ENCODE measurements around the gene FADS2. TPM values are rescaled to one million over a fixed set of nuclear protein-coding genes. Genes with fewer than 3 reads are reported as not detected.

Gene FADS2
- total and polyA plus RNA-seq, 9 of the 15 experiments (the other 6 are each of a cell fraction or from before 2014, with no cell fraction given): 2.9 to 42.8 (median 16.2) TPM

DNA sequence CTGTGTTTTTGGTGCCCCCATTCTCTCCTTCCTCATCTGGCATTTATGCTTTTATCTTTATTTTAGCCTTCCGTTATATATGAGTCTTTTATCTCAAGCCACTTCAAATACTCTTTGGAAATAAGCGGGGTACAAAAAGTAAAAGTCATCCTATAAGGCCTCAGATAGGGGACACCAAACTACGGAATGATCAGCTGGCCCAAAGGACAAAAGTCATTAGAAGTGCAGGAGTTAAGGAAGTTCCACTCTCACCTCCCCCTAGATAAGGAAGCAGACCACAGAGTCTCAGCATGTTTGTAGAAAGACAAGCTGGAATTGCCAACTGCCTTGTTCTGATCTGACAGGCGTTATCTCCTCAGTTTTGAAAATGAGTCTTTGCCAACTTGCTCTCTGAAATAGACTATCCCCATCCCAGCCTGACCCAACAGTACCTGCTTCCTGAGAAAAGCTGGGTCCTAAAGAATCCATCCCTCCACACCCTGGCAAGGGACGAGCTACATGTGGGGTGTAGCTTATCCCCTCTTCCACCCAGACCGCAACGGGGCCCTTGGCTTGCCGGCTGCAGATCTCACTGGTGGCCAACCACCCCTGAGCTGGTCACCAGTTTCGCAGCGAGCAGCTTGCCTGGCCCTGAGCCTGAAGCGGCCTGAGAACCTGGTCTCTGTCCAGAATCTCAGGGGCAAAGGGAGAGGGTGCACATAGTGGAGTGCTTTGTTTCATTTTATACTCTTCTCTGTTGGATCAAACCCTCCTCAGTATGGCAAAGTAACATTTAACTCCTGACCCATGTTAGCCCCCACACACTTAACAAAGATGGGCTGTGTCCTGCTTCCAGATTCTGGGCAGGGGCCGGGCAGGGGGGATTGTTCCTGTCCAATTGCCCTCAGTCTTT is 13.8 kb downstream of the FADS2 start (continued):
- TF ChIP-seq, protein P1, sequence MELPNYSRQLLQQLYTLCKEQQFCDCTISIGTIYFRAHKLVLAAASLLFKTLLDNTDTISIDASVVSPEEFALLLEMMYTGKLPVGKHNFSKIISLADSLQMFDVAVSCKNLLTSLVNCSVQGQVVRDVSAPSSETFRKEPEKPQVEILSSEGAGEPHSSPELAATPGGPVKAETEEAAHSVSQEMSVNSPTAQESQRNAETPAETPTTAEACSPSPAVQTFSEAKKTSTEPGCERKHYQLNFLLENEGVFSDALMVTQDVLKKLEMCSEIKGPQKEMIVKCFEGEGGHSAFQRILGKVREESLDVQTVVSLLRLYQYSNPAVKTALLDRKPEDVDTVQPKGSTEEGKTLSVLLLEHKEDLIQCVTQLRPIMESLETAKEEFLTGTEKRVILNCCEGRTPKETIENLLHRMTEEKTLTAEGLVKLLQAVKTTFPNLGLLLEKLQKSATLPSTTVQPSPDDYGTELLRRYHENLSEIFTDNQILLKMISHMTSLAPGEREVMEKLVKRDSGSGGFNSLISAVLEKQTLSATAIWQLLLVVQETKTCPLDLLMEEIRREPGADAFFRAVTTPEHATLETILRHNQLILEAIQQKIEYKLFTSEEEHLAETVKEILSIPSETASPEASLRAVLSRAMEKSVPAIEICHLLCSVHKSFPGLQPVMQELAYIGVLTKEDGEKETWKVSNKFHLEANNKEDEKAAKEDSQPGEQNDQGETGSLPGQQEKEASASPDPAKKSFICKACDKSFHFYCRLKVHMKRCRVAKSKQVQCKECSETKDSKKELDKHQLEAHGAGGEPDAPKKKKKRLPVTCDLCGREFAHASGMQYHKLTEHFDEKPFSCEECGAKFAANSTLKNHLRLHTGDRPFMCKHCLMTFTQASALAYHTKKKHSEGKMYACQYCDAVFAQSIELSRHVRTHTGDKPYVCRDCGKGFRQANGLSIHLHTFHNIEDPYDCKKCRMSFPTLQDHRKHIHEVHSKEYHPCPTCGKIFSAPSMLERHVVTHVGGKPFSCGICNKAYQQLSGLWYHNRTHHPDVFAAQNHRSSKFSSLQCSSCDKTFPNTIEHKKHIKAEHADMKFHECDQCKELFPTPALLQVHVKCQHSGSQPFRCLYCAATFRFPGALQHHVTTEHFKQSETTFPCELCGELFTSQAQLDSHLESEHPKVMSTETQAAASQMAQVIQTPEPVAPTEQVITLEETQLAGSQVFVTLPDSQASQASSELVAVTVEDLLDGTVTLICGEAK (IDR thresholded peaks at IDR 0.05): no peak
- TF ChIP-seq, protein P1 (CRISPR knock-in tag; IDR thresholded peaks at IDR 0.05): no peak
- TF ChIP-seq, protein P2, sequence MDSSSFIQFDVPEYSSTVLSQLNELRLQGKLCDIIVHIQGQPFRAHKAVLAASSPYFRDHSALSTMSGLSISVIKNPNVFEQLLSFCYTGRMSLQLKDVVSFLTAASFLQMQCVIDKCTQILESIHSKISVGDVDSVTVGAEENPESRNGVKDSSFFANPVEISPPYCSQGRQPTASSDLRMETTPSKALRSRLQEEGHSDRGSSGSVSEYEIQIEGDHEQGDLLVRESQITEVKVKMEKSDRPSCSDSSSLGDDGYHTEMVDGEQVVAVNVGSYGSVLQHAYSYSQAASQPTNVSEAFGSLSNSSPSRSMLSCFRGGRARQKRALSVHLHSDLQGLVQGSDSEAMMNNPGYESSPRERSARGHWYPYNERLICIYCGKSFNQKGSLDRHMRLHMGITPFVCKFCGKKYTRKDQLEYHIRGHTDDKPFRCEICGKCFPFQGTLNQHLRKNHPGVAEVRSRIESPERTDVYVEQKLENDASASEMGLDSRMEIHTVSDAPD (CRISPR knock-in tag; IDR thresholded peaks at IDR 0.05): no peak
- TF ChIP-seq, protein P3, sequence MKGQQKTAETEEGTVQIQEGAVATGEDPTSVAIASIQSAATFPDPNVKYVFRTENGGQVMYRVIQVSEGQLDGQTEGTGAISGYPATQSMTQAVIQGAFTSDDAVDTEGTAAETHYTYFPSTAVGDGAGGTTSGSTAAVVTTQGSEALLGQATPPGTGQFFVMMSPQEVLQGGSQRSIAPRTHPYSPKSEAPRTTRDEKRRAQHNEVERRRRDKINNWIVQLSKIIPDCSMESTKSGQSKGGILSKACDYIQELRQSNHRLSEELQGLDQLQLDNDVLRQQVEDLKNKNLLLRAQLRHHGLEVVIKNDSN (CRISPR knock-in tag; IDR thresholded peaks at IDR 0.05): no peak
- no peak for TF ChIP-seq ILK (tag; IDR thresholded peaks at IDR 0.05; ENCODE audit: borderline replicate concordance, low read depth)
- TF ChIP-seq ZNF212 (CRISPR knock-in tag; IDR thresholded peaks at IDR 0.05): no peak
- no peak for TF ChIP-seq PRMT5 (CRISPR knock-in tag; IDR thresholded peaks at IDR 0.05)
- no peak for TF ChIP-seq CREBBP (IDR thresholded peaks at IDR 0.05; ENCODE audit: low read depth, low read length)
- TF ChIP-seq, protein P4, sequence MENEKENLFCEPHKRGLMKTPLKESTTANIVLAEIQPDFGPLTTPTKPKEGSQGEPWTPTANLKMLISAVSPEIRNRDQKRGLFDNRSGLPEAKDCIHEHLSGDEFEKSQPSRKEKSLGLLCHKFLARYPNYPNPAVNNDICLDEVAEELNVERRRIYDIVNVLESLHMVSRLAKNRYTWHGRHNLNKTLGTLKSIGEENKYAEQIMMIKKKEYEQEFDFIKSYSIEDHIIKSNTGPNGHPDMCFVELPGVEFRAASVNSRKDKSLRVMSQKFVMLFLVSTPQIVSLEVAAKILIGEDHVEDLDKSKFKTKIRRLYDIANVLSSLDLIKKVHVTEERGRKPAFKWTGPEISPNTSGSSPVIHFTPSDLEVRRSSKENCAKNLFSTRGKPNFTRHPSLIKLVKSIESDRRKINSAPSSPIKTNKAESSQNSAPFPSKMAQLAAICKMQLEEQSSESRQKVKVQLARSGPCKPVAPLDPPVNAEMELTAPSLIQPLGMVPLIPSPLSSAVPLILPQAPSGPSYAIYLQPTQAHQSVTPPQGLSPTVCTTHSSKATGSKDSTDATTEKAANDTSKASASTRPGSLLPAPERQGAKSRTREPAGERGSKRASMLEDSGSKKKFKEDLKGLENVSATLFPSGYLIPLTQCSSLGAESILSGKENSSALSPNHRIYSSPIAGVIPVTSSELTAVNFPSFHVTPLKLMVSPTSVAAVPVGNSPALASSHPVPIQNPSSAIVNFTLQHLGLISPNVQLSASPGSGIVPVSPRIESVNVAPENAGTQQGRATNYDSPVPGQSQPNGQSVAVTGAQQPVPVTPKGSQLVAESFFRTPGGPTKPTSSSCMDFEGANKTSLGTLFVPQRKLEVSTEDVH (IDR thresholded peaks at IDR 0.05; ENCODE audit: low read depth, partially characterized antibody): peak; percentile 67
- TF ChIP-seq, protein P5, sequence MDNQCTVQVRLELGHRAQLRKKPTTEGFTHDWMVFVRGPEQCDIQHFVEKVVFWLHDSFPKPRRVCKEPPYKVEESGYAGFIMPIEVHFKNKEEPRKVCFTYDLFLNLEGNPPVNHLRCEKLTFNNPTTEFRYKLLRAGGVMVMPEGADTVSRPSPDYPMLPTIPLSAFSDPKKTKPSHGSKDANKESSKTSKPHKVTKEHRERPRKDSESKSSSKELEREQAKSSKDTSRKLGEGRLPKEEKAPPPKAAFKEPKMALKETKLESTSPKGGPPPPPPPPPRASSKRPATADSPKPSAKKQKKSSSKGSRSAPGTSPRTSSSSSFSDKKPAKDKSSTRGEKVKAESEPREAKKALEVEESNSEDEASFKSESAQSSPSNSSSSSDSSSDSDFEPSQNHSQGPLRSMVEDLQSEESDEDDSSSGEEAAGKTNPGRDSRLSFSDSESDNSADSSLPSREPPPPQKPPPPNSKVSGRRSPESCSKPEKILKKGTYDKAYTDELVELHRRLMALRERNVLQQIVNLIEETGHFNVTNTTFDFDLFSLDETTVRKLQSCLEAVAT (IDR thresholded peaks at IDR 0.05): peak in 1 of 2 experiments; percentile 67; a peak in 1 of 4 replicates
